Naive thymus-derived CD8-positive, alpha-beta T cell (primary cell): Measurements from ENCODE around the gene TCERG1L. TPM values are rescaled to one million over a fixed set of nuclear protein-coding genes. Genes with fewer than 3 reads are reported as not detected.

Experiments
- ATAC-seq, 2 donors: fragments of 150-1000 bp; cut with Tn5 transposase in 1 of 2; sonication (Bioruptor Pico), chemical (Tn5 transposase) in 1 of 2; 1 replicate in 1 of 2; 2 replicates in 1 of 2; pipeline ENCODE4 v1.10.0; 2021; ENCODE audit warnings: mild to moderate bottlenecking in 2 of 2, moderate library complexity in 2 of 2
- POLR2A ChIA-PET: fragments of 350-600 bp; sonication (Branson Sonifier 250); formaldehyde crosslinking; loops from one replicate; lab custom pipeline; 2021; ENCODE audit warnings: antibody characterized with exemption; lab: Charles Lee
- DNase-seq, 10 donors: peaks; one replicate each; pipeline versions ENCODE4 v3.0.0 to v3.0.0-alpha.2; 2020 to 2022
- H3K27ac Mint-ChIP-seq, 10 donors: one replicate each; pipeline ENCODE4 v1.8.0; 2020 to 2022; ENCODE audit warnings: mild to moderate bottlenecking in 10 of 10, mixed read lengths in 10 of 10, moderate library complexity in 4 of 10, inconsistent platforms in 1 of 10
- H3K27me3 Mint-ChIP-seq, 5 donors: one replicate each; pipeline ENCODE4 v1.8.0; 2021 to 2022; ENCODE audit warnings: mixed read lengths in 5 of 5
- H3K36me3 Mint-ChIP-seq, 3 donors: one replicate each; pipeline ENCODE4 v1.8.0; 2020 to 2022; ENCODE audit warnings: mixed read lengths in 3 of 3, mild to moderate bottlenecking in 2 of 3, inconsistent platforms in 1 of 3
- H3K4me1 Mint-ChIP-seq, 4 donors: one replicate each; pipeline ENCODE4 v1.8.0; 2021 to 2022; ENCODE audit warnings: mixed read lengths in 4 of 4
- H3K4me3 Mint-ChIP-seq, 10 donors: one replicate each; pipeline ENCODE4 v1.8.0; 2020 to 2022; ENCODE audit warnings: mild to moderate bottlenecking in 10 of 10, mixed read lengths in 10 of 10, moderate library complexity in 6 of 10, inconsistent platforms in 1 of 10
- H3K9me3 Mint-ChIP-seq, 9 donors: one replicate each; pipeline ENCODE4 v1.8.0; 2020 to 2022; ENCODE audit warnings: mixed read lengths in 9 of 9, mild to moderate bottlenecking in 3 of 9, inconsistent platforms in 1 of 9, moderate library complexity in 1 of 9
- polyA plus RNA-seq, 3 donors: library from polyadenylated mRNA; unstranded; fragments of 300-500 nt; fragmentation: Illumina TruSeq; gene quantifications; one replicate each; pipeline ENCODE4 v1.2.3, GENCODE V29; 2021
- total RNA-seq, 8 experiments: library from RNA in 2 of 8; stranded (reverse) in 2 of 8; gene quantifications; one replicate each; pipeline ENCODE4 v1.2.3 and lab custom pipeline; 2021 to 2026

TCERG1L gene
- total and polyA plus RNA-seq, 5 experiments from 2014 or later: 0.14 to 0.27 TPM; not detected in 3

DNA sequence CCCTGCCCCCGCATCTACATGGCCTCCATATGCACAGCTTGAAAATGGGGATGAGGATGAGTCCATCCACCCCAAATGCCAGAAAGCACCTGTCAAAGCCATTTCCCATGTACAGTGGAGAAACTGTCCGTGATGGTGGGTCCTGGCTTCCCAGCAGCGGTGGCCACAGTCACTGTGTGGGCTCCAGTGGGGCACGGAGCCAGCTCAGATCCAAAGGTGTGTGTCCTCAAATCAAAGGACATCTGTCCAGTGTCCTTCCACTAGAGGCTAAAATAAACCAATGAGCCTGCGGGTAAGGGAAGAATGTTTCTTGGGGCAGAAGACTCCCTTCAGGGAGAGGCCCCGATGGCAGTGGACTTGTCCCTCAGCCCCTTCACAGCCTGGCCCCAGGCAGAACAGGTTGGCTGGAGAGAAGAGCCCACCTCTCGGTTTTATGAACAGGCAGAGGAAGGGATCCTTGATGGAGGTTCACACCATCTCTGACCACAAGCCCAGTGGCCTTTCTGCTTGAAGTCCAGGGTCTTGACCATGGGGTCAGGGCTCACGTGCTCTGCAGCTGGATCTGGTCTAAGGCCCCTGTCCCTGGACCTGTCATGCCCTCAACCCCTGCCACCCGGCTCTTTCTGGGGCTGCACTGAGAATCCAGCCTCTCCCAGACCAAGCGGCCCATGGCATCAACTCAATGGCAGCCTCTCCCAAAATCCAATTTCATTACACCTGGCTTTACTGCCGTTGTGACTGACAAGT is 106.9 kb downstream of the TCERG1L start:
- peaks cover 0 to 25% (median 8%) of the 10 kb centered on the region in 5 donors for H3K27me3 Mint-ChIP-seq
- H3K36me3 Mint-ChIP-seq: no peaks in the 10 kb centered on the region
- ATAC-seq (no peak), DNase-seq (peak in 1 of 10 donors; percentile 50)
- peaks cover 0 to 6% (median 0%) of the 10 kb centered on the region in 9 donors for H3K9me3 Mint-ChIP-seq
- H3K27ac Mint-ChIP-seq: no peak overlapping the region
- POLR2A ChIA-PET: no interaction called here
- H3K4me1 Mint-ChIP-seq: no peaks in the 10 kb centered on the region
- H3K4me3 Mint-ChIP-seq: no peak overlapping the region

GRCh38 chr10:131203456-131204357 is 107.8 kb downstream of the TCERG1L start:
- Mint-ChIP-seq H3K27me3 (peaks cover 0 to 33% (median 8%) of the 10 kb centered on the region in 5 donors), H3K36me3 (no peaks in the 10 kb centered on the region), H3K4me1 (no peaks in the 10 kb centered on the region), H3K27ac (no peak overlapping the region), H3K4me3 (no peak overlapping the region), H3K9me3 (peaks cover 0 to 6% (median 0%) of the 10 kb centered on the region in 9 donors)
- ATAC-seq (no peak), DNase-seq (peak in 1 of 10 donors; percentile 58)
- POLR2A ChIA-PET: no interaction called here

DNA sequence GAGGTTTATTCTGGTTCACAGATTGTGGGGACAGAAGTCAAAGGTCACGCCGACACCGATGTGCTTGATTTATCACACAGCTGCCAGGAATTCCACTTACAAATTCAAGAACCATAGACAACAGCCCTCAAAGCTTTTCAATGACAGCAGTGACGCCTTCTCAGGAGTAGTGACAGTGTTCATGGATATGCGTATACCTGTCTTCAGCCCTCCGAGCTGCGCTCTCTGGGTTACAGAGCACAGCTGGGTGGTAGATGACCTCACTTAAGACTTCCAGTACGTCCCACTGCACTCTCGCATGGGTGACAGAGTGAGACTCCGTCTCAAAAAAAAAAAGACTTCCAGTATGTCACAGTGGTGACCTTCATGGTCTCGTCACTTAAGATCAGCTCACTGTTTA is 108.5 kb downstream of the TCERG1L start:
- H3K36me3 Mint-ChIP-seq: no peaks in the 10 kb centered on the region
- no peak overlapping the region for H3K27ac Mint-ChIP-seq
- DNase-seq: peak in 1 of 10 donors; percentile 18
- H3K4me1 Mint-ChIP-seq: no peaks in the 10 kb centered on the region
- no peak overlapping the region for H3K4me3 Mint-ChIP-seq
- ATAC-seq: no peak
- peaks cover 0 to 41% (median 8%) of the 10 kb centered on the region in 5 donors for H3K27me3 Mint-ChIP-seq
- POLR2A ChIA-PET: no interaction called here
- peaks cover 0 to 6% (median 0%) of the 10 kb centered on the region in 9 donors for H3K9me3 Mint-ChIP-seq

DNA sequence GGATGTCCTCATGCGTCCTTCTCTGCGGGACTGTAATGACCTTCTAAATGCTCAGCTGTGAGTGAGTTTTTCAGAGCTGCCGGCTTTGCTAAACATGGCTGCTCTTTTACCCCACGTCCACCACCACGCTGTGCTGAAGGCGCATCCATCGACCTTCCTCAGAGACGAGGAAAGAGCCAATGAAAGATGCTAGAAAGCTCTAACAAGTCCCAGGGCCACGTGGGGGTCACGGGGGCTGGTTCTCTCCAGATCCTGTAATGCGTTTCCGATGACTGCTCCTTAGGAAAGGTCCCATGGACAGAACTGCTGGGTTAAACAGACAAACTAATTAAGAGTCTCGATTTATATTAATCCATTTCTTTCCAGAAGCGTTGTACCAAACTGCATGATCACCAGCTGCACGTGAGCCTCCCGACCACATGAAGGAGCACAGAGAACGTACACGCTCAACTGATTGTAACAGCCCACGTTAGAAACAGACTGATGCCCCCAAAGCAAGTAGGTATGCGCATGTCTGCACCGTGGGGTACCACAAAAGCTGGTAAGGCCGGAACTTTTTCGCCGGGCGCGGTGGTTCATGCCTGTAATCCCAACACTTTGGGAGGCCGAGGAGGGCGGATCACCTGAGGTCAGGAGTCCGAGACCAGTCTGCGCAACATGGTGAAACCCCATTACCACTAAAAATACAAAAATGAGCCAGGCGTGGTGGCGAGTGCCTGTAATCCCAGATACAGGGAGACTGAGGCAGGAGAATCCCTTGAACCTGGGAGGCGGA is 109.6 kb downstream of the TCERG1L start:
- POLR2A ChIA-PET: no interaction called here
- Mint-ChIP-seq H3K4me3 (no peak overlapping the region), H3K4me1 (no peaks in the 10 kb centered on the region), H3K27ac (no peak overlapping the region), H3K27me3 (peaks cover 0 to 41% (median 8%) of the 10 kb centered on the region in 5 donors), H3K9me3 (peaks cover 0 to 6% (median 0%) of the 10 kb centered on the region in 9 donors), H3K36me3 (no peaks in the 10 kb centered on the region)
- ATAC-seq: no peak
- DNase-seq: peak in 2 of 10 donors; percentile 4 to 30

DNA sequence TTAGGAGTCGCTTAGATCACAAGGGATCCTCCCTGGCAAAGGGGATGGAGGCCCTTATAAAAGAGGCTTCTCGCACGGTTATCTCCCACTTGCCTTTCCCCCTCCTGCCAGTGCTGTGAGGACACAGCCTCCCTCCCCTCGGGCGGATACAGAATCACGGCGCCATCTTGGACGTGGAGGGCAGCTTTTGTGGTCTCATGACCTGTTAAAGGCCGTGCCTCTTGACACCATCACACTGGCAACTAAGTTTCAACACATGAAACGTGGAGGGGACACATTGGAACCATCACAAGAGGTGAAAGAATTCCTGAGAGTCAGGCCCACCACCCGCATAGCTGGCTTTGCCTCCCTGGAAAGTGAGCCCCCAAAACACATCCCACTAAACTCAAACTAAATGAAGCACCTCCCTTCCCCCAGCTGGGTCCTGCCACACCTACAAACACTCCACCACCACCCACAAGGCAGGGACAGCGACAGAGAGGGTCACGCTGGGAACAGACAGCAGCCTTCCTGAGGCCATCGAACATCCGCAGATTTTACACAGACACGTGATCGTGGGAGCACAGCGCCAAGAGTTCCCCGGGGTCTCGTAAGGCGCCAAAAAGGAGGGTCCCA is 110.6 kb downstream of the TCERG1L start:
- peaks cover 0 to 41% (median 8%) of the 10 kb centered on the region in 5 donors for H3K27me3 Mint-ChIP-seq
- H3K4me1 Mint-ChIP-seq: no peaks in the 10 kb centered on the region
- H3K9me3 Mint-ChIP-seq: peaks cover 0 to 6% (median 0%) of the 10 kb centered on the region in 9 donors
- ATAC-seq (no peak), DNase-seq (peak in 1 of 10 donors; percentile 14)
- POLR2A ChIA-PET: no interaction called here
- no peak overlapping the region for H3K27ac Mint-ChIP-seq
- H3K36me3 Mint-ChIP-seq: no peaks in the 10 kb centered on the region
- no peak overlapping the region for H3K4me3 Mint-ChIP-seq

DNA sequence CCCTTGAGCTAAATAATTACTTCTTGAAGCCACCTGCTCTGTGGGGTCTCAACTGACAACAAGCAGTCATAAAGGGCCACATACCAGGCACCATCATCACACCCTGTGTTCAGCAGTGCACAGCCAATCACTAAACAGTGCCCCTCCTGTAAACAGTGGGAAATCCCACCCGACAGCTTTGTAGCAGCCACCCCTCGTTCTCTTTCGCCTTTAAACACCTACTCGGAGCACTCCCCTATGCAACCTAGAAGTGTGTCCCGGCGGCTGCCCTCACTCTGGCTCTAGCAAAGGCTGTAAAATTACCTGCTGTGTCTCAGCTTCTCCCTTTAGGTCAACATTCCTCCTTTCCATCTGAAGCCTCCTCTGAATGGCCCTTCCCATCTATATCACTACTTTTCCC is 111.9 kb downstream of the TCERG1L start:
- Mint-ChIP-seq H3K36me3 (no peaks in the 10 kb centered on the region), H3K27me3 (peaks cover 0 to 41% (median 8%) of the 10 kb centered on the region in 5 donors), H3K9me3 (peaks cover 0 to 6% (median 0%) of the 10 kb centered on the region in 9 donors), H3K27ac (no peak overlapping the region), H3K4me1 (no peaks in the 10 kb centered on the region), H3K4me3 (no peak overlapping the region)
- POLR2A ChIA-PET: no interaction called here
- DNase-seq (no peak), ATAC-seq (no peak)

- H3K27me3 Mint-ChIP-seq: peaks cover 0 to 41% (median 8%) of the 10 kb centered on the region in 5 donors
- peak in 1 of 10 donors; percentile 31 for DNase-seq
- POLR2A ChIA-PET: no interaction called here
- no peak for ATAC-seq
- peaks cover 0 to 6% (median 0%) of the 10 kb centered on the region in 9 donors for H3K9me3 Mint-ChIP-seq
- H3K4me3 Mint-ChIP-seq: no peak overlapping the region
- H3K27ac Mint-ChIP-seq: no peak overlapping the region
- no peaks in the 10 kb centered on the region for H3K4me1 Mint-ChIP-seq
- H3K36me3 Mint-ChIP-seq: no peaks in the 10 kb centered on the region
These were observed 112.7 kb downstream of the TCERG1L start for GRCh38 chr10:131198843-131199242.

GRCh38 chr10:131198401-131198800 is 113.1 kb downstream of the TCERG1L start:
- Mint-ChIP-seq H3K36me3 (no peaks in the 10 kb centered on the region), H3K27me3 (peaks cover 0 to 41% (median 8%) of the 10 kb centered on the region in 5 donors), H3K9me3 (peaks cover 0 to 6% (median 0%) of the 10 kb centered on the region in 9 donors), H3K27ac (peak overlapping the region in 1 of 10 donors; percentile 11), H3K4me3 (no peak overlapping the region), H3K4me1 (no peaks in the 10 kb centered on the region)
- POLR2A ChIA-PET: no interaction called here
- ATAC-seq (no peak), DNase-seq (peak in 1 of 10 donors; percentile 31)

- H3K27ac Mint-ChIP-seq: no peak overlapping the region
- ATAC-seq (no peak), DNase-seq (no peak)
- no peaks in the 10 kb centered on the region for H3K36me3 Mint-ChIP-seq
- H3K9me3 Mint-ChIP-seq: peaks cover 0 to 14% (median 7%) of the 10 kb centered on the region in 9 donors
- H3K27me3 Mint-ChIP-seq: peaks cover 0 to 33% (median 8%) of the 10 kb centered on the region in 5 donors
- H3K4me1 Mint-ChIP-seq: no peaks in the 10 kb centered on the region
- no peak overlapping the region for H3K4me3 Mint-ChIP-seq
- POLR2A ChIA-PET: no interaction called here
These were observed 115.2 kb downstream of the TCERG1L start for GRCh38 chr10:131196176-131196885.

DNA sequence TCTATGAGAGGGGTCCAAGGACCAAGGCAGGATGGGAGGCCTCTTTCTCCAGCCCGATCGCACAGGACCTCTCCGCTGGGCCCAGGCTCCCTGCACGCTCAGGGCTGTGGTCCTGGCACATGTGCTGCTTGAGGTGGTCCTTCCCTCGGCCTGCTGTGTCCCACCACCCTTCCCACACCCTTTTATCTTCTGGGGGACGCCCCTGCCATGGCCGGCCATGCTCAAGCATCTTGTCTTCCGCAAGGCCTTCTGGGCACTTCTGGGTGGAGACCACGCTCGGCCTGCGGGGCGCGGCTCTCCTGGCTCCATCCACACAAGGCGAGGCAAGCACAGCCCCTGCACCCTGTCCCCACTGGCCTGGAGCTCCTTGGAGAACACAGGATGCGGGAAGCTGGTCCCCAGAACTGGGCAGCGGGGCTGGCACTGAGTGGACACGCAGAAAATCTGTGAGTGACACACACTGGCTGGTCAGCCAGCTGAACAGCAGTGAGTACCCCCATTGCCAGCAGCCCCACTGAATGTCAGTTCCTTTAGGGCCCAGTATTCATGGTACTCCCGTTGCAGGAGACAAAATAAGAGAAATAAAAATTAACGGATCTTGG is 115.9 kb downstream of the TCERG1L start:
- DNase-seq (no peak), ATAC-seq (no peak)
- Mint-ChIP-seq H3K4me1 (no peaks in the 10 kb centered on the region), H3K36me3 (no peaks in the 10 kb centered on the region), H3K9me3 (peaks cover 0 to 14% (median 8%) of the 10 kb centered on the region in 9 donors), H3K4me3 (no peak overlapping the region), H3K27ac (no peak overlapping the region), H3K27me3 (peaks cover 0 to 27% (median 6%) of the 10 kb centered on the region in 5 donors)
- POLR2A ChIA-PET: no interaction called here

- H3K9me3 Mint-ChIP-seq: peaks cover 0 to 14% (median 8%) of the 10 kb centered on the region in 9 donors
- H3K27ac Mint-ChIP-seq: no peak overlapping the region
- H3K4me3 Mint-ChIP-seq: no peak overlapping the region
- peaks cover 0 to 21% (median 3%) of the 10 kb centered on the region in 5 donors for H3K27me3 Mint-ChIP-seq
- no peaks in the 10 kb centered on the region for H3K4me1 Mint-ChIP-seq
- DNase-seq (no peak), ATAC-seq (no peak)
- POLR2A ChIA-PET: no interaction called here
- H3K36me3 Mint-ChIP-seq: no peaks in the 10 kb centered on the region
These were observed 116.4 kb downstream of the TCERG1L start for GRCh38 chr10:131195116-131195515.
